ENCODE data around the gene NUDT5.
"Not testable (repeated sequence)": the region's sequence is repeated elsewhere in the genome, so short reads cannot be mapped to it uniquely, and the experiment has no call there.

The NUDT5 gene

DNA sequence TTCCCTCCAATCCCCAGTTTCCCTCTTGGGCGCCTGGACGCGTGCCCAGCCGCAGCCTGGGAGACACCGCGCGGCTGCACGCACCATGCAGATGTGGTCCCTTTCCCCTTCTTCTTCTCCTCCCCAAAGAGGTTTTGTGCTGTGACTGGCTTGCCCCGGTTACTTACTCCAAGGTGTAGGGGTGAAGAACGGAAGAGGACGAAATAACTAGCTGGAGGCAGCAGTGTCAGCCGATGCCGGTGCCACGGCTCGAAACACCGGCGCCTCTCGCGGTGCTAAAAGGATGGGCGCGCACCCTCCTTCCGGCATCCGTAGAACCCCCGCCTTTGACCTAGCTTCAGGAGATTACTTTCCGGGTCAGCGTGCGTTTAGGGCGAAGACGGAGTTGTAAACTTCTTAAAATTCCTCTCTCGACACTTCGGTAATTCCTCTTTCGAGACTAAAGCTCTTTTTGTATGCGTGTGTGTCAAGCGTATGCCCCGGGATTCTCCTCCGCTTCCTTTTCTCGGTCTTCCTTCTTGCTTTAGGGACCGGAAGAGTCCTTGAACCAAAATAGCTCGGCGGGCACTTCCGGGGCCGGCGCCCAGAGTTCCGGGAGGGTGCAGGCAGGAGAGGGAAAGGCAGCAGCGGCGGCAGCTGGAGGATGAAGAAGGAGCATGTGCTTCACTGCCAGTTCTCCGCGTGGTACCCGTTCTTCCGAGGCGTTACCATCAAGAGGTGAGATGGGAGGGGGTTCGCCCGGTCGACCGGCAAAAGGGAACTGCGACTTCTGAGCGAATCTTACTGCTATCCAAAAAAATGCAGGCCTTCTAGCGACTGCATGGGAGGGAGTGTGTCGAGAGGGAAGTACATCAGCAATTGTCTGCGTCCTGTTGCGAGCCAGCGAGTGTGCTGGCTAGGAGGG is at the start of gene NUDT5, which contains the start of gene CDC123:
NUDT5 (minus strand) TSS at position 289 of the 904 bp plus-strand sequence. CDS start 9,600 bp downstream, outside the sequence.
CDC123 (plus strand) TSS at position 586 of the 904 bp plus-strand sequence; CDS start at position 644, 58 bp downstream.
- DNase-seq, result peak; percentile 82

DNA sequence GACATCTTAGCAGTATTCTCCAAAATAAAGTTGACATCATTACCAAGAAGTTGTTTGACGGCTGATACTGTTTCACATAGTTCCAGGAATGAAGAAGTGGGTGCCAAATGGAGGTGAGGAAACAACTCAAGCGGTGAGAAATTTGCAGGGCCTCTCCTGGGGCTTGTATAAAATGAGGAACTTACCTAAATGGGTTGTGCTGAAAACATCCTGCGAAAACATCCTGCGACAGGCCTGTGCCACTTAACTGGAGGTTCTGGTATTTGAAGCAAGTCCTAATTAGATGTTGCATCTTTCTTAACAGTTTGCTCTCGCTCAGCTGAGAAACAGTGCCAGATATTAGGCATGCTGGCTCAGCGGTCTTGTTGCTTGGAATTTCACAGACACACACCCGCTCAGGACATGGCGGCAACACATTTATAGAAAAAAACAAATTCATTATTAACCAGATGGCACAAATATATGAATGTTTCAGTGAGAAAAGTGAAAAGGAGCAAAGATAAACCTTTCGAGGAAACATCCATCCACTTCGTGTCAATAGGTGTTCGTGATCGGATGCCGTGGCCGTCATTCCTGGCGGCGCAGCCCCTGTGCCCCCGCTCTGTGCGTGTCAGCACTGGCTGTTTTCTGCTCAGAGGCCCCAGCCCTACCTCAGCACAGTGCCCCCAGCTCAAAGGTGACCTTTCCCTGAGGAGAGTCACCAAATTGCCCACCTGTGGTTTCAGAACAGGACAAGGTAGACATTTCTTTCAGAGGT is 48.4 kb upstream of the NUDT5 start:
- DNase-seq, result no peak

DNA sequence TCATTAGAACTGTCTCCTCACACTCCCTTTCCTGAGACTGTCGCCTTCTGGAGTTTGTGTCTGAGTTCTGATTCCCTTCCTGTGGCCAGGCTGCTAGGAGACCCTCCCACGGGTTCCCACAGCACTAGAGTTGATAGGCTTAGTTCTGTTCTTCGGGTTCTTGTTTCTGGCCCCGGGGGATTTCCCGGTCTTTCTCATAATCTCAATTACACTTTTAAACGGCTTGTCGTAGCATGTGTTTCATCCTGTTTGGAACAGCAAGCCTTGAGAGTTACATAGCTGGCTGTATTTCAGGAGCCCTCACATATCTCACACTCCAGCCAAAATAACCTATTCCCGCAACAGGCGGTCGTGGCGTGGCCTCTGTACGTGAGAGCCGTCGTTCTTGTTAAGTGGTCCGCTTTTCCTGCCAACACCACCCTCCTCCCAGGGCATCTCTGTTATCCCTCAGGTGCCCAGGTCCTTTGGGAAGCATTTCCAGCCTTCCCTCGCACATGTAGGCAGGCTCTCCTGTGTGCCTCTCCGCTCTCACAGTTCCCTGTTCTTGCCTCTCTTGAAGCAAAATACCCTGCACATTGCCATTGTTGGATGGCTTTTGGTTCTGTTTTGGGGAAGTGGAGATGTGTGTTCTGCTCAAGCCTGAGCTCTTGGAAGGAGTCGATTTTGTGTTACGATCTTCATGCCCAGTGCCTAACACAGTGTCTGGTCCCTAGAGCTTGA is 46.3 kb upstream of the NUDT5 start:
- DNase-seq, result peak; percentile 31

DNA sequence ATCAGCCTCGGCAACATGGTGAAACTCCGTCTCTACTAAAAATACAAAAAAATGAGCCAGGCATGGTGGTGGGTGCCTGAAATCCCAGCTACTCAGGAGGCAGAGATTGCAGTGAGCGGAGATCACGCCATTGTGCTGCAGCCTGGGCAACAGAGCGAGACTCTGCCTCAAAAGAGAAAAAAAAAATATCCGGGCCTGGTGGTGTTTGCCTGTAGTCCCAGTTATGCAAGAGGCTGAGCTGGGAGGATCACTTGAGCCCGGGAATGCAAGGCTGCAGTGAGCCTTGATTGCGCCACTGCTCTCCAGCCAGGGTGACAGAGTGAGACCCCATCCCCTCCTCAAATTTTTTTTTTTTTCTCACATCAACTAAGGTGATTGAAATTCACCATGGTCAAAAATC is 43.1 kb upstream of the NUDT5 start:
- DNase-seq, result no peak

DNA sequence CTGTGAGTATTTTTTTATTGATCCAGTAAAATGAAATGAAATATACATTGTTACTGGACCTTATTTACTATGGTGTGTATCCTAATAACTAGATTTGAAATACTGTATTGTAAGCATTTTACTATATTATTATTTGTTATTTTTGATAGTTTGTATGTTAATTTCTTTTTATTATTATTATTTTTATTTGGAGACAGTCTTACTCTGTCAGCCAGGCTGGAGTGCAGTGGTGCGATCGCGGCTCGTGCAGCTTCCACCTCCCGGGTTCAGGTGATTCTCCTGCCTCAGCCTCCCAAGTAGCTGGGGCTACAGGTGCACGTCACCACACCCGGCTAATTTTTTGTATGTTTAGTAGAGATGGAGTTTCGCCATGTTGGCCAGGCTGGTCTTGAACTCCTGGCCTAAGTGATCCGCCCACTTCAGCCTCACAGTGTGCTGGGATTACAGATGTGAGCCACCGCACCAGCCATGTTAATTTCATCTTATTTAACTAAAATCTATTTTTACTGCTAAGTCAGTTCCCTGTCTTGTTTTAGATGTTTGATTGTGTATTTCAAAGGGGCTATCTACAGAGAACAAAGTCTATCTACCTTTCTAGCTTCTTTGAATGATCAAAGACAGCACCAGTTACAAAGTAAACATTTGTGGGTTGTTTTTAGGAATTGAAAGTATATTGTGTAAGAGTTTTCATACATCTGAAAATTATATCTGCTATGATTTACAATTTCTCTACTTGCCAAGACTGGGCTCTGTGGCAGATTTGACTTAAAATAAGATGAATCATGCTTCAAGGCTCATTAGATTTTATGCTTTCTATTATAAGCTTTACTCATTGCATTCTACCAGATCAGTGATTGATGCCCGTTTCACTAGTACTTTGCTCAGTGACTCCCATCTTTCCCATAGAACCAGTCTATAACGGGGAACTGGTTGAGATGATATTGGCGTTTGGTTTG is 41.9 kb upstream of the NUDT5 start:
- no peak for DNase-seq

DNA sequence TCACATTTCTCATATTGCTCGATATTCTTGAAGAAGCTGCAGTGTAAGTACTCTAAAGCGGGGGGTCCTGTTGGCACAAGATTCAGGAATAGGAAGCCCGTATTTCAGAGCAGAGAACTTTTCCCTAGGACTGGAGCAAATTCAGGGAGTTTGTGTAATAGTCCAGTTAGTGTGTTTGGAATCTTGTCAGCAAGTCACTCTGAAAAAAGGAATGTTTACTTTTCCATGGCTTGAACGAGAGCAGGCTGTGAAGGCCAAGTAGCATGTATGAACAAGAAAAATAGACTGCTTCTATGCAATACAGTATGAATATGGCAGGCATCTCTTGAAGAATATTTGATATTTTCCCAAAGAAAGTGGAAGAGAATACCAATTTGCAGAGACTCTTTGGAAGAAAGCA is 40.1 kb upstream of the NUDT5 start:
- DNase-seq, result no peak

DNA sequence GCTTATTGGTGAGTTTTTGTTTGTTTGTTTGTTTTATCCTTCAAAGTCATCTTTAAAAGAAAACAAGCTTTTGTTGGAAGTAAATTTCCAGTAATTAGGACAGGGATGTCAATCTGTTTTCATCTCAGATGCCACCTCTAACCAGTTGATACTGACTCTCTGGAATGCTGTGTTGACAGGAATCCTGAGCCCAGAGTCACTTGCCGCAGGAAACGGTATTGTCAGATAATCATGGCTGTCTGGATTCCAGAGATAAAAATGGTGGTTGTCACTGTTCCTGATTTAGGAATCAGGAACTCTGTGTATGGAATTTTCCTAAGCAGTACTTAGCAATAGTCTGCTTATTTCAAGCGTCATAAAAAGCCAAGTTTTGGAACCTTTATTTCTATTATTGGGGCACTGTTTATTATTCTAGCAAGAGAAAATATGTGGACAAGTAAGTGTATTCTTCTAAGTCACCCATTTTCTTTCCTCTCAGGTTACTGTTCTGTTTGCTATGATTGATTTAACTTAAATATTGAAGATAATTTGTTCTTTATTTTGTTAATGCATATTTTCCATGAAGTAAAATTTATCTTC is 39.5 kb upstream of the NUDT5 start:
- DNase-seq, result no peak

DNA sequence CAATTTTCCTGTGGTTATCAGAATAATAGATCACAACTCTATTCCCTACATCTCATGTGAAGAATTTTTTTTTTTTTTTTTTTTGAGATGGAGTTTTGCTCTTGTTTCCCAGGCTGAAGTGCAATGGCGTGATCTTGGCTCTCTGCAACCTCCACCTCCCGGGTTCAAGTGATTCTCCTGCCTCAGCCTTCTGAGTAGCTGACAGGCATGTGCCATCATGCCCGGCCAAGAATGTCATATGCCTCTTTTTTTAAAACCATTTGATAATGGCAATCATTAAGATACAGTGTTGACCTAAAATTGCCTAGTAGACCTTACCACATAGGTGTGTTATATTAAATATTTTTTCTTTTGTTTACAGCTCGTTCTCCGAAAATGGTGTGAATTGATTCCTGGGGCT is 39.0 kb upstream of the NUDT5 start:
- DNase-seq, result not testable (repeated sequence)

DNA sequence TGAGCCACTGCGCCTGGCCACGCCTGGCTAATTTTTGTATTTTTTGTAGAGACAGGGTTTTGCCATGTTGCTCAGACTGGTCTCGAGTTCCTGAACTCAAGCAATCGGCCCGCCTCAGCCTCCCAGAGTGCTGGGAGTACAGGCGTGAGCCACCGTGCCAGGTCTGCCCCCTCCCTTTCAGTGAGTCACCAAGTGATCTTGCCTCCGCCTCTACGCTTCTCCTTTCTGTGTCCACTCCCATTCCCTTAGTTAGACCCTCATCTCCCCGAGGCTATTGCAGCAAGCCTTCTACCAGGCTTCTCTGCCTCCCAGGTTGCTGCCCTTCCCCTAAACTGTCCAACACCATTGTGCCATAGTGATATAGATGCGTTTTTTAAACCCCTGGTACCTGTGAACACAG is 33.2 kb upstream of the NUDT5 start:
- no peak for DNase-seq

DNA sequence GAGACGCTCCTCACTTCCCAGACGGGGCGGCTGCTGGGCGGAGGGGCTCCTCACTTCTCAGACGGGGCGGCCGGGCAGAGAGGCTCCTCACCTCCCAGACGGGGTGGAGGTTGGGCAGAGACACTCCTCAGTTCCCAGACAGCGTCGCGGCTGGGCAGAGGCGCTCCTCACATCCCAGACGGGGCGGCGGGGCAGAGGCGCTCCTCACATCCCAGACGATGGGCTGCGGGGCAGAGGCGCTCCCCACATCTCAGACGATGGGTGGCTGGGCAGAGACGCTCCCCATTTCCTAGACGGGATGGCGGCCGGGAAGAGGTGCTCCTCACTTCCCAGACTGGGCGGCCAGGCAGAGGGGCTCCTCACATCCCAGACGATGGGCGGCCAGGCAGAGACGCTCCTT is 30.7 kb upstream of the NUDT5 start:
- not testable (repeated sequence) for DNase-seq

DNA sequence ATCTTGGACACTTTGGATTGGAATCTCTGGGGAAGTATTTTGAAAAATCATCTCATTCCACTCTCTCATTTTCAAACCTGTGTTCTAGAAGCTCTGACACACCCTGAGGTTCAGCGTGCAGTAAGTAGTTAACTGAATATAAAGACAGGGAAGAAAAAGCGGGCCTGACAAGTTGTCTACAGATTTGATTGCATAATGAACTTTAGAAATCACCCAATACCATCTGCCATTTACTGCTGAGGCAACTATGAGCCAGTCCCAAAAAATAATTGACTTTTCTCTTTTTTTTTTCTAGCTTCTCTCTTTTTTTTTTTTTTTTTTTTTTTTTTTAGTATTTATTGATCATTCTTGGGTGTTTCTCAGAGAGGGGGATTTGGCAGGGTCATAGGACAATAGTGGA is 29.8 kb upstream of the NUDT5 start:
- no peak for DNase-seq

DNA sequence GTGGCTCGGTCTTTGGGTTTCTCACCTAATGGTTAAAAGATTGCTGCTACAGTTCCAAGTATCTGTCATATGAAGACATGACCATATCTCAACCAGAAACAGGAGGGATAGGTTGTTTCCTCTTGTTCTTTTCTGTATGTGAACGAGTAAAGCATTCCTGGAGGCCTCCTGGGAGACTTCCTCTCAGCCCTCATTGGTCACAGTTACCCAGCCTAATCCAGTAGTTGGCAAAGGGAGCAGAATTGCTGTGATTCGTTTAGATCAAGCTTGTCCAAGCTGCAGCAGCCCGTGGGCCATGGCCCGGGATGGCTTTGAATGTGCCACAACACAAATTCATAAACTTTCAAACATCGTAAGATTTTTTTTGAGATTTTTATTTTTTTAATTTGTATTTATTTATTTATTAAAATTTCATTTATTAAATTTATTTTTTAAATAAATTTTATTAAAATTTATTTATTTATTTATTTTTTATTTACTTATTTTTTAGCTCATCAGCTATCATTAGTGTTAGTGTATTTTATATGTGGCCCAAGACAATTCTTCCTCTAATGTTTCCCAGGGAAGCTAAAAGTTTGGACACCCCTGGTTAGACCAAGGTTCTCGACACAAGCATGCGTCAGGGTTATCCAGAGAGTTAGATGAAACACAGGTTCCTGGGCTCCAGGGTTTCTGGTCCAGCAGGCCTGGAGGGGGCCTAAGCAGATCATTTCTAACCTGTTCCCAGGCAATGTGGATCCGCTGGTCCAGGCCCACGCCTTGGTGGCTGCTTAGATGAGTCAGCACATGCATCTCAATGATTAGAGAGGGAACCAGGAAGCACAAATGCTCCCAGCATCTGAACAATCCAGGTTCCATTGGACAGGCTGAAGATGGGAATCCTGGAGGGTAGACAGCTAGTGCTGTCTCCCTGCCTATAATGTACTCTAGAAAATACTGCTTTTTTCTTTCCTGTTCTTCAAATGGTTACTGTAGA is 25.9 kb upstream of the NUDT5 start:
- no peak for DNase-seq

DNA sequence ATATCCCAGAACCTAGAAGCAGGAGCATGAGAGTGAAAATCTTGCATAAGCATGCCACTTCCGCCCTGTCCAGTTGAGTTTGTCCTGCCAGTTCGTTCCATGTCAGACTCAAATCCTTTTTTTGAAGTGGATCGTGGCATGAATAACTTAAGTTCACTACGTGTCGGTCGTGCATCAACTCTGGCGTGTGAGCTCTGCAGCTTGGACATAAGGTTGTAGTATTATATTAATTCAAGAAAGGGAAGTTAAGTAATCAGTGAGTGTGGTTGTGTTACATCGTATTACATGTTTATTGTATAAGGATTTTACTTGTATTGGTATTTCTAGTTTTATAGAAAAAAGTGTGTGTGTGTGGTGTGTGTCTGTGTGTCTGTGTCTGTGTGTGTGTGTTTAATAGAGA is 23.3 kb upstream of the NUDT5 start:
- no peak for DNase-seq

DNA sequence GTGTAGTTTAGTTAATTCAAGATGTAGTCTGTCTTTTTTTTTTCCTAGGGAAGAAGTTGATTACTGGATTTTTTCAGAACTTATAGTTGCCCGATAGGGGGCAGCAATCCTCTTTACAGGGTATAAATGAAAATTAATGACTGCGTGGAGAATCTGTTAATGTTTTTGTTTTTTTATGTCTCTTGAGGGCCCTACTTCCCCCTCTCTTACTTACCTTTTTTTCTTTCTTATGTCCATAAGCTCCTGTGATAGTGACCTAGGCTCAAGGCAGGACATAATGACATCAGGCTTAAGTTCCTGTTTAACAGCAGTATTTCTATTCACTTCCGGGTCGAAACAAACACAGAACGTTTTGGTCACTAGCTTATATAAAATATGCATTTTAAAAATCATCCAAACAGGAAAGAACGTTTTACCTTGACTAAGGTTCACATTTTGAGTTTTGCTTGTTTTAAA is 19.1 kb upstream of the NUDT5 start:
- DNase-seq, result peak; percentile 8

DNA sequence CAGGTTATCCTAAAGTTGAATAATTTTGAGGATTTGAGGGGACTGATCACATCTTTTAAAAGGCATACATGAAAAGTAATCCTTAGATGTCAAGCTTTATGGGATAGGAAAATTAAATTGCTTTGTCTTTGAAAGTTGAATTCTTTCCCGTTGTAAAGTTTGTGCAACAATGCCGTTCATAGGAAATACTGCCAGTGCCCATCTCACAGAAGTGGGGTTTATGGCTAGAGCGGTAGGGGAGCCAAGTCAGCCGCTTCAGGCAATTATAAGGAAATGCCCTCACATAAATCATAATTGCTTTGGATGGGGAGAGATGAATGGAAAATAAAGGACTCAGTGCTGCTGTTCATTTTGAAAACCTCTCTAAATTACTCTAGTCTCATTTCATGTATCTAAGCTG is 18.4 kb upstream of the NUDT5 start:
- no peak for DNase-seq

DNA sequence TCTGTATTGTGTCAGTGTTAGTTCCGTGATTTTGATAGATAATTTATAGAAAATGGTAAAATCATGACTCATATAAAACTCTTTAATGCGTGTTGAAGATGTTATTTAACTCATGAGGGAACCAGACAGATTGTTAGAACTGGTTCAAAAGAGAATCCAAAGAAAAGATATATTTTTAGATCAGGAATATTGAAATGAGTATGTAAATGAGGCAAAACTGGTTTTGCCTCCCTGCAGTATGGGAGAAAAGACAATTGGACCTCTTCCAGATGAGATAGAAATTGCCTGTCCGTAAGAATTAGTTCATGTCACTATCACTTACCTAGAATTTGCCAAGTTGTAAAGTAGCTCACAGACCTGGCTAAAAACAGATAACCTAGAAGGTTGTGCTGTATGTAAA is 17.9 kb upstream of the NUDT5 start:
- no peak for DNase-seq

DNA sequence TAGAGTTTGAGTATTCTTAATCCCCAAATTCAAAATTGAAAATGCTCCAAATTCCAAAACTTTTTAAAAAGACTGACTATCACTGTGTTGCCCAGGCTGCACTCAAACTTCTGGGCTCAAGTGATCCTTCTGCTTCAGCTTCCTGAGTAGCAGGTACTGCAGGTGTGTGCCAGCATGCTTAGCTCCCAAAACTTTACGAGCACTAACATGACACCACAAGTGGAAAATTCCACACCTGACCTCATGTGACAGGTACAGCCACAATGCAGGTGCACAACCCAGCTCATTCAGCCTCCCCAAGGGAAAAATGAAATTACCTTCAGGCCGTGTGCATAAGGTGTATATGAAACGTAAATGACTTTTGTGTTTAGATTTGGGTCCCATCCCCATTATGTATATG is 16.8 kb upstream of the NUDT5 start:
- DNase-seq, result no peak

DNA sequence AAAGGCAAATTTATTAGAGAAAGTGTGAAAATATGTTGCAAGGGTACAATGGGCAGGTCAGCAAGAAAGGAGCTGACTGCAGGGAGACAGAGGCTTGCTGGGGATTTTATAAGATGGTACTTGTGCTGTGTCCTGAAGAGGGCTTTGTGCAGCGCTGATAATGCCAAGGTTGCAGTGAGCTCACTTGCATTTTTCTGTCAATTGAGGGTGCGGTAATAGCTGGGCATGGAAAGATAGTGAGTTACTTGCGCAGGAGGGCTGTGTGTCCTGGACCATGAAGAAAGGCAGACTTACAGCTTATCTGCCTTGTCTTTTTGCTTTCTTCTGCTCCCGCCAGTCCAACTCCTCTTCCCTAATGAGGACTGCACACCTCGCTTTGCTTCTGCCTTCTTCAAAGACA is 12.8 kb upstream of the NUDT5 start:
- DNase-seq, result no peak

DNA sequence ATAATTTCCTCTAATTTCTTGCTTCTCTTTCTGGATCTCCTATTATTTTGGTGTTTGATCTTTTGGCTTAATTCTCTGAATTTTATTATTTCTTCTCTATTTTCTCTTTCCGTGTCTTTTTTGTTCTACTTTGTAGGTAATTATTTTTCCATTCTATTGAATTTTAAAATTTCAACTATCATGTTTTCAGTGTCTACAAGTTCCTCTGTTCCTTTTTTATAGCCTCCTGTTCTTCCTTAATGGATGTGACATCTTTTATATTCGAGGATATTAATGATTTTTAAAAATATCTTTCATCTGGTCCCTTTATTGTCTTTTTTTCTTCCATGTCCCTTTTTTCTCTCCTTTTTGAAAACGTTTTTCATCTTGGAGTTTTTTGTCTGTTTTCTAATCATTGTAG is 11.4 kb upstream of the NUDT5 start:
- DNase-seq, result no peak

DNA sequence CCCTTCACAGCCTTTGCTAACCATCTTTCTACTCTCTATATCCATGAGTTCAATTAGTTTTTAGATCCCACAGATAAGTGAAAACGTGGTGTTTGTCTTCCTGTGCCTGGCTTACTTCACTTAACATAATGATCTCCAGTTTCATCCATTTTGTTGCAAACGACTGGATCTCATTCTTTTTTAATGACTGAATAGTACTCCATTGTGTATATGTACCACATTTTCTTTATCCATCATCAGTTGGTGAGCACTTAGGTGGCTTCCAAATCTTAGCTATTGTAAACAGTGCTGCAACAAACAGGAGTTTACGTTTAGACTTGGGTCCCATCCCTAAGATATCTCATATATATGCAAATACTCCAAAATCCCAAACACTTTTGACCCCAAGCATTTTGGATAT is 9.4 kb upstream of the NUDT5 start:
- DNase-seq, result no peak
